ENCODE results near the gene OPCML.

GRCh38 chr11:132846075-132846474, 686.2 kb downstream of the OPCML start:
- TF ChIP-seq CTCF (IDR thresholded peaks at IDR 0.05) (no peak), POLR2A (IDR thresholded peaks at IDR 0.05) (no peak)
